Glutamatergic neuron (in vitro differentiated cells): ENCODE measurements around the gene PI4KA. TPM values are rescaled to one million over a fixed set of nuclear protein-coding genes. Genes with fewer than 3 reads are reported as not detected.
A peak's percentile ranks its signal among the peaks of the same experiment; 100 is the strongest.

Experiments
- DNase-seq: peaks from one replicate; pipeline ENCODE4 v3.0.0; 2022
- H3K27ac Mint-ChIP-seq: one replicate; pipeline ENCODE4 v1.8.0; 2020; ENCODE audit warnings: mild to moderate bottlenecking, mixed read lengths, inconsistent platforms; ENCODE audit not compliant: unreplicated experiment
- H3K27me3 Mint-ChIP-seq: one replicate; pipeline ENCODE4 v1.8.0; 2020; ENCODE audit warnings: mild to moderate bottlenecking, moderate library complexity, mixed read lengths, inconsistent platforms; ENCODE audit not compliant: unreplicated experiment
- H3K36me3 Mint-ChIP-seq: one replicate; pipeline ENCODE4 v1.8.0; 2020; ENCODE audit warnings: mild to moderate bottlenecking, mixed read lengths, inconsistent platforms; ENCODE audit not compliant: unreplicated experiment
- H3K4me1 Mint-ChIP-seq: one replicate; pipeline ENCODE4 v1.8.0; 2020; ENCODE audit warnings: mild to moderate bottlenecking, low read depth, mixed read lengths, inconsistent platforms; ENCODE audit not compliant: unreplicated experiment
- H3K4me3 Mint-ChIP-seq: one replicate; pipeline ENCODE4 v1.8.0; 2020; ENCODE audit warnings: mild to moderate bottlenecking, mixed read lengths, inconsistent platforms; ENCODE audit not compliant: unreplicated experiment
- H3K9me3 Mint-ChIP-seq: one replicate; pipeline ENCODE4 v1.8.0; 2020; ENCODE audit warnings: mild to moderate bottlenecking, moderate library complexity, mixed read lengths, inconsistent platforms; ENCODE audit not compliant: unreplicated experiment
- total RNA-seq: library from RNA; stranded (reverse); fragmentation: NEBNext Ultra II Directional; extraction: Animal tissue kit (Norgen Biotek cat#: 25700); gene quantifications from one replicate; pipeline ENCODE4 v1.2.1, GENCODE V29; 2021; ENCODE audit not compliant: unreplicated experiment
- TF ChIP-seq, protein P1 (sequence below): fragments of 200-600 bp; sonication (generic); IDR thresholded peaks from one replicate; pipeline ENCODE4 v1.5.0; 2021; ENCODE audit not compliant: partially characterized antibody, unreplicated experiment

Gene PI4KA
- total RNA-seq, 1 donor from 2014 or later, result 165 TPM

DNA sequence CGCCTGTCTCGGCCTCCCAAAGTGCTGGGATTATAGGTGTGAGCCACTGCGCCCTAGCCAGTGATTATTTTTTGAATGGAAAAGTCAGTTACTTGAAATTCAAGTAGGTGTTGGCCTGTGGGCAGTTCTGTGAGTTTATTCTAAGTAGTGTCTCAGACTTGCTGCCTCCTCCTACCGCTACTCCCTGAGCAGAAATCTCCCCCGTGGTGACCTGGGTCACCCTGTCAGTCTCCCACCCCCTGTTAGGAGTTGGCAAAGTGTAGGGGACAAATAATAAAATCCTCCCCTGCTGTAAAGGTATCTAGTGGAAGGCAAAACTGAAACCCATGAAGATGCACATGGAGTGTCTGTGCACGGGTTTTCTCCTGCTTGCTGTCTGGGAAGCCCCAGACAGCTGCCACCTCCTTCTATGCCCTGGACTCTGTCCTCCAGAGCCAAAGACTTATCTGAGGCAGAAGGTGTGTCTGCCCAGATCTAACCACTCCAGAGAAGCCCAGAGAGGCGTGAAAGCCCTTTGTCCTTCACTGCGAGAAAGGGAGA lies 26.5 kb upstream of the PI4KA start:
- peaks cover 12% of the 10 kb centered on the region for H3K9me3 Mint-ChIP-seq
- peaks cover 18% of the 10 kb centered on the region for H3K4me1 Mint-ChIP-seq
- no peak for DNase-seq
- no peaks in the 10 kb centered on the region for H3K36me3 Mint-ChIP-seq
- TF ChIP-seq, protein P1, sequence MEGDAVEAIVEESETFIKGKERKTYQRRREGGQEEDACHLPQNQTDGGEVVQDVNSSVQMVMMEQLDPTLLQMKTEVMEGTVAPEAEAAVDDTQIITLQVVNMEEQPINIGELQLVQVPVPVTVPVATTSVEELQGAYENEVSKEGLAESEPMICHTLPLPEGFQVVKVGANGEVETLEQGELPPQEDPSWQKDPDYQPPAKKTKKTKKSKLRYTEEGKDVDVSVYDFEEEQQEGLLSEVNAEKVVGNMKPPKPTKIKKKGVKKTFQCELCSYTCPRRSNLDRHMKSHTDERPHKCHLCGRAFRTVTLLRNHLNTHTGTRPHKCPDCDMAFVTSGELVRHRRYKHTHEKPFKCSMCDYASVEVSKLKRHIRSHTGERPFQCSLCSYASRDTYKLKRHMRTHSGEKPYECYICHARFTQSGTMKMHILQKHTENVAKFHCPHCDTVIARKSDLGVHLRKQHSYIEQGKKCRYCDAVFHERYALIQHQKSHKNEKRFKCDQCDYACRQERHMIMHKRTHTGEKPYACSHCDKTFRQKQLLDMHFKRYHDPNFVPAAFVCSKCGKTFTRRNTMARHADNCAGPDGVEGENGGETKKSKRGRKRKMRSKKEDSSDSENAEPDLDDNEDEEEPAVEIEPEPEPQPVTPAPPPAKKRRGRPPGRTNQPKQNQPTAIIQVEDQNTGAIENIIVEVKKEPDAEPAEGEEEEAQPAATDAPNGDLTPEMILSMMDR, result no peak
- H3K27me3 Mint-ChIP-seq, result peaks cover 5% of the 10 kb centered on the region
- H3K27ac Mint-ChIP-seq, result peak overlapping the region; percentile 24
- no peak overlapping the region for H3K4me3 Mint-ChIP-seq

DNA sequence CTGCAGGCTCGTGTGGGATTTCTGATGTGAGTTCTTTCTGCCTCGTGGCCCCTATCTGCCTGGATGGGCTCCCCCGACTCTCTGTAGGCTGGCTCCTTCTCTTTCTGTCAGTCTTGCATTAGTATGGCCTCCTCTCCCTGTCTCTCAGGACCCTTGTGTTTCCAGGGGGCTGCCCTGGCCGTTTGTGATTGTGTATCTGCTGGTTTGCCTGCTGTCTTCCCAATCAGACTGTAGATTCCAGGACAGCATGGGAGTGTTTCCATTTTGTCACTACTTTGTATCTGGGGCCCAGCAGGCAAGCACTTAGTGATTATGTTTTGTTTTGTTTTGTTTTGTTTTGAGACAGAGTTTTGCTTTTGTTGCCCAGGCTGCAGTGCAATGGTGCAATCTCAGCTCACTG lies 25.8 kb upstream of the PI4KA start:
- TF ChIP-seq, protein P1, result no peak
- peaks cover 12% of the 10 kb centered on the region for H3K9me3 Mint-ChIP-seq
- no peaks in the 10 kb centered on the region for H3K36me3 Mint-ChIP-seq
- H3K27me3 Mint-ChIP-seq, result peaks cover 5% of the 10 kb centered on the region
- no peak overlapping the region for H3K4me3 Mint-ChIP-seq
- peaks cover 15% of the 10 kb centered on the region for H3K4me1 Mint-ChIP-seq
- H3K27ac Mint-ChIP-seq, result no peak overlapping the region
- no peak for DNase-seq

DNA sequence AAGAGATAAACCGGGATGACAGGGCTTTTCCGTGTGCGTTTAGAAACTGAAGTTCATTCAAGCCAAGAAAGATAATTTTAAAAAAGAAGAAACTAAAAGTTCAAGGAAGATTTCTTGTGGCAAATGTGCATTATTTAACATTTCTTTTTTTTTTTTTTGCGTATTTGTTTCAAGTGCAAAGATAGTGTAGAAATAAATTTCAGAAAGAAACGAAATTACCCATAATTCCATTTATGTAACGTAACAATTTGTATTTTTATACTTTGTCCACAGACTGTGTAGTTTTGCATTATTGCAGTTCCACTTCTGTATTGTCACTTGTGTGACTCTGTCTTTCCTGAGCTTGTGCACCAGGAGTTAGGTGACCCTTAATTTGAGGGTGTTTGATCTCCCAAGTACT lies 24.2 kb upstream of the PI4KA start:
- no peak overlapping the region for H3K27ac Mint-ChIP-seq
- peaks cover 7% of the 10 kb centered on the region for H3K9me3 Mint-ChIP-seq
- no peak for DNase-seq
- H3K4me1 Mint-ChIP-seq, result peaks cover 6% of the 10 kb centered on the region
- no peaks in the 10 kb centered on the region for H3K36me3 Mint-ChIP-seq
- no peak overlapping the region for H3K4me3 Mint-ChIP-seq
- TF ChIP-seq, protein P1, result no peak
- peaks cover 3% of the 10 kb centered on the region for H3K27me3 Mint-ChIP-seq

DNA sequence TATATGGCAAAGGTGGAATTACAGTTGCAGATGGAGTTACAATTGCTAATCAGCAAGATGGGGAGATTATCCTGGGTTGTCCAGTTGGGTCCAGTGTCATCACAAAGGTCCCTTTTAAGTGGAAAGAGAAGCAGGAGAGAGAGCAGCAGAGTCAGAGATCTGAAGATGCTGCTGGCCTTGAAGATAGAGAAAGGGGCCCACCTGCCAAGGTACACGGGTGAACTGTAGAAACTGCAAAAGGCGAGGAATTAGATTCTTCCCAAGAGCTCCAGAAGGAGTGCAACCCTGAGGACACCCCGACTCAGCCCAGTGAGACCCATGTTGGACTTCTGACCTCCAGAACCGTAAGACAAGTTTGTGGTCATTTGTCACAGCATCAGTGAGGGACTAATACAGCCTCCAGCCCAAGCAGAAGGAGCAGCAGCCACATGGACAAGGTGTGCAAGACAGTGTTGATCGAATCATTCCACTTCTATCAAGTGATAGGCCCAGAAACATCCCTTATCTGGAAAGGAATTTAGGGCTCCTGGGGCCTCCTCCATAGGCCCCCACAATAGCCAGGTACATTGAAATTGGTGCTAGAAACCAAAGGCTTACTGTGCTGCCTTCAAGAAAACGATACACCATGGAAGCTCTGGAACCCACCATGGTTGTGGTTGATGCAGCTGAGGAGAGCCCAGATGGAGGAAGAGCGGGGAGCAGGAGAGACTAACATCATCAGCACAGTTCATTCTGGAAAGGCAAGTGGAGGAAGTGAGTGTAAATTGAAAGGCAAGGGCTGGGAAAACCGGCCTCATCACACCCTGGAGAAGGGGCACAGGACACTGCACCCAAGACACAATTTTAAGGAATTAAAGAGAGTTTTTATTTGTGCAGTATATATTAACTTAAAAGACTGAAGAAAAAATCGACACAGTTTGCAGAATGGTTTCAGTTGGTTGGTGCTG lies 23.5 kb upstream of the PI4KA start:
- H3K27me3 Mint-ChIP-seq, result peaks cover 6% of the 10 kb centered on the region
- no peak overlapping the region for H3K4me3 Mint-ChIP-seq
- no peak for DNase-seq
- no peak overlapping the region for H3K27ac Mint-ChIP-seq
- H3K9me3 Mint-ChIP-seq, result peaks cover 7% of the 10 kb centered on the region
- H3K4me1 Mint-ChIP-seq, result peaks cover under 1% of the 10 kb centered on the region
- TF ChIP-seq, protein P1, result no peak
- no peaks in the 10 kb centered on the region for H3K36me3 Mint-ChIP-seq

DNA sequence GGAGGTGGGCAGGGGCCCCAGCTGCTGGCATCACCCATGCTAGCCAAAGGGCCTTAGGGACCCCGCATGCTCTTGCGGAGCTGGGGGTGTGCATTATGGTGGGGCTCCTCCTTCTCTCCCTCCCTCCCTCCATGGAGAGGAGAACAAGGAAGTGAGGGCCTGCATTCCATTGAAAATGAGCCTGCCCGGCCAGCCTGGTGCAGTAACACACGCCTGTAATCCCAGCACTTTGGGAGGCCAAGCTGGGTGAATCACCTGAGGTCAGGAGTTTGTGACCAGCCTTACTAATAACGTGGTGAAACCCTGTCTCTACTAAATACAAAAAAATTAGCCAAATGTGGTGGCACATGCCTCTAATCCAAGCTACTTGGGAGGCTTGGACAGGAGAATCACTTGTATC lies 22.6 kb upstream of the PI4KA start:
- peaks cover 6% of the 10 kb centered on the region for H3K27me3 Mint-ChIP-seq
- H3K9me3 Mint-ChIP-seq, result peaks cover 7% of the 10 kb centered on the region
- H3K4me1 Mint-ChIP-seq, result no peaks in the 10 kb centered on the region
- TF ChIP-seq, protein P1, result no peak
- no peaks in the 10 kb centered on the region for H3K36me3 Mint-ChIP-seq
- no peak overlapping the region for H3K27ac Mint-ChIP-seq
- no peak overlapping the region for H3K4me3 Mint-ChIP-seq
- no peak for DNase-seq
